ENCODE measurements around the gene OR4D6.
"Not testable (repeated sequence)": the region's sequence is repeated elsewhere in the genome, so short reads cannot be mapped to it uniquely, and the experiment has no call there.

OR4D6 gene

DNA sequence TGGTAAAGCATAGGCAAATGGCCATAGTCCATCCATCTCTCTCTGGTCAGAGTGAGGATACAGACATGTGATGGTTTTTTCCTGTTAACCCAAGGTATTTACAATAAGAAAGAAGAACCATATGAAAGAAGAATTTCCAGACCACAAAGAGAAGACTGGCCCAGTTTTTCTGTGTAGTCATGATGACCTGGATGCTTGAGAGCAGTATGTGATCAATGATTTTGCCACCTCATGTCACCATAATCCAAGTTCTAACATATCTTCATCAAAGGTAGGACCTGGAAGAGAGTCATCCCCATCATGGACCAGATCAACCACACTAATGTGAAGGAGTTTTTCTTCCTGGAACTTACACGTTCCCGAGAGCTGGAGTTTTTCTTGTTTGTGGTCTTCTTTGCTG, at the start of gene OR4D6:
Gene OR4D6 (plus strand): TSS at position 301 of the 400 bp plus-strand sequence. CDS start 0 bp downstream, at position 301.
- DNase-seq, result no peak

DNA sequence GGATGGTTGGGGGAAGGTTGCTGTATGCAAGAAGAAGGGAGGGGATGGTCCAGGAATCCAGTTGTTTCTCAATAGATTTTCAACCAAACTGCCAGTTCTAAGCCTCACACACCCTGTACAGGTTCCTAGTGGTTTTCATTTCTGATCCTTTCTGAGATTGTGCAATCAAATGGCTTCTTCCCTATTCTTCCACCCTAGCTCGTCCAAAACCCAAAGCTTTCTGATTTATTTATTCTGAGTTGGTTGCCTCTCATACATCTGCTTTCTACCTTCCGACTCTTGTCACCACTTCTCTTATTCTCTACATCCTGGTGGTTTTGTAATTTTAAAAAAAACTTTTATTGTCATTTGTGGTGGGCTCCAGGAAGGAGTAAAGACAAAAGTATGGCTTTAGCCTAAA, 43.1 kb upstream of the OR4D6 start:
- no peak for DNase-seq

DNA sequence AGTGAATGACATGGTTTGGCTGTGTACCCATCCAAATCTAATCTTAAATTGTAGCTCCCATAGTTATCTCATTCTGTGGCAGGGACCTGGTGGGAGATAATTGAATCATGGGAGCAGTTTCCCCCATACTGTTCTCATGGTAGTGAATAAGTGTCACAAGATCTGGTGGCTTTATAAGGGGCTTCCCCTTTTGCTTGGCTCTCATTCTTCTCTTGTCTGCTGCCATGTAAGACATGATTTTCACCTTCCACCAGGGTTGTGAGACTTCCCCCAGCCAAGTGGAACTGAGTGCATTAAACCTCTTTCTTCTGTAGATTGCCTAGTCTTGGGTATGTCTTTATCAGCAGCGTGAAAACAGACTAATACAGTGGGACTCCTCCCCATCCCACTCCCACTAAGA, 41.6 kb upstream of the OR4D6 start:
- DNase-seq, result no peak

DNA sequence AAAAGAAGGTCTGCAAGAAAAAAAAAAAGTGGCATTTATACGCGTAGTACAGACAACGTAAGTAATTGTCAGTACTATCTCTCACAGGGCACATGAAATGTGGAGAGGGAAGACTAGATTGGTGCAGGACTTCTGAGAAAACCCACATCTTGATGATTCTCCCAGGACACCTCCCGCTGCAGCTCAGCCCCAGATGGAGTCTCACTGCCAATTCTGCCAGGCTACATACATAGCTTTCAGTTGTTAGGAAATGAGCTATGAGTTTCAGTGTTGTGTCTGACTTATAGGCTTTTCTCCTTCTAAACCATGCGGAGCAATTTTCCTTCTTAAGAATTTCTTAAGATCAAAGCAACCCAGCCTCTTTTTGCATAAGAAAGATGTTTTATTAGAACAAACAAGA, 40.1 kb upstream of the OR4D6 start:
- no peak for DNase-seq

DNA sequence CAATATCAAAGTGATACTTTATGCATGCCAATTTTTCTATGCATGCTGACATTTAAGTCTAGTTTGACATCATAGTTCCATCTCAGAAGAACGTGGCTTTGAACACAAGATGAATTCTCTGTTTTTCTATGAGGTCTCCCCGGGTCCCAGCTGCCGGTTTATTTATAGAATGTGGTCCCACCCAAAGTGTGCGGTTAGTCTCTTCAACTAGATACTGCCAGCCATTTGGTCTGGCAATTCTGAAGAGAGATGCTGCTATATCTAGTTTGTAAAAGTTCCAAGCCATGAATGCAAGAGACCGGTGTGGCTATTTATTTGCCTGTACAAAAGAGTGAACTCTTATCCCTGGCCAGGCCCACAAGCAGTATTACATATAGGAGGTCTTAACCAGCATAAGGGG, 39.7 kb upstream of the OR4D6 start:
- DNase-seq, result no peak

DNA sequence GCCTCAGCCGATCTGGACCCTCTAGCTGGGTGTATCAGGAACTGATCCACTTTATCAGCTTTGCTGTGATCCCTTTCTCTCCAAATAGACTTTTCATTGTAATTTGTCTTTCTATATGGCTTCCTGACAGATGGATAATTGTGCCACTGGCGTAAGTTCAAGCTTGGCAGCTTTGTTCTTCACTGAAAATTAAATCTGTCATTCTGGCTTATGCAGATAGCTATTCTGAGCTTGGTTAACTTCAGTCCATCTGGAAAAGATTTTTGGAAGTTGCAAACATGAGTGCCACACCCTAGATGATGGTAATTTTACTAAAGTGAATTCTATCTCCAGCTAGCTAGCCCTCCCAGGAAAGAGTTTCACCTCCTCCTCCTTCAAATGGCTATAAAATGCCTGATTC, 38.6 kb upstream of the OR4D6 start:
- no peak for DNase-seq

DNA sequence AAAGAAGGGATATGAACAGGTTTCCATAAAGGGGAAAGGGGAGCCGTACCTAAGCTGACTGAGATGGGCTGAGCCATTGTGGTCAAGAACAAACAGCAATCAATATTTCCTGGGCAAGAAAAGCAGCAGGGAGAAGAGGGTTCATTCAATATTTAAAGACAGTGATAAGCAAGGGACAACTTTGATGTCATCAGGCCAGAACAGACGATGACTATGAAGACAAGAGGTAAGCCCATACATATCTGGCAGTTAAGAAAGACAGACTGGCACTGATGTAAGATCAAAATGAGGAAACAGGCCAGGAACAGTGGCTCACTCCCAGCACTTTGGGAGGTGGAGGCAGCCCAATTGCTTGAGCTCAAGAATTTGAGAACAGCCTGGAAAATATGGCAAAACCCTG, 32.9 kb upstream of the OR4D6 start:
- DNase-seq, result no peak

DNA sequence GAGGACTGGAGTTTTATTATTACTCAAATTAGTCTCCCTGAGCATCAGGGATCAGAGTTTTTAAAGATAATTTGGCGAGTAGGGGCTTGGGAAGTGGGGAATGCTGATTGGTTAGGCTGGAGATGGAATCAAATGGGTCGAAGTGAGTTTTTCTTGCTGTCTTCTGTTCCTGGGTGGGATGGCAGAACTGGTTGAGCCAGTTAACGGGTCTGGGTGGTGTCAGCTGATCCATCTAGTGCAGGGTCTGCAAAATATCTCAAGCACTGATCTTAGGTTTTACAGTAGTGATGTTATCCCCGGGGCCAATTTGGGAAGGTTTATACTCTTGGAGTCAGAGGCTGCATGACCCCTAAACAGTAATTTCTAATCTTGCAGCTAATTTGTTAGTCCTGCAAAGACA, 31.6 kb upstream of the OR4D6 start:
- no peak for DNase-seq

DNA sequence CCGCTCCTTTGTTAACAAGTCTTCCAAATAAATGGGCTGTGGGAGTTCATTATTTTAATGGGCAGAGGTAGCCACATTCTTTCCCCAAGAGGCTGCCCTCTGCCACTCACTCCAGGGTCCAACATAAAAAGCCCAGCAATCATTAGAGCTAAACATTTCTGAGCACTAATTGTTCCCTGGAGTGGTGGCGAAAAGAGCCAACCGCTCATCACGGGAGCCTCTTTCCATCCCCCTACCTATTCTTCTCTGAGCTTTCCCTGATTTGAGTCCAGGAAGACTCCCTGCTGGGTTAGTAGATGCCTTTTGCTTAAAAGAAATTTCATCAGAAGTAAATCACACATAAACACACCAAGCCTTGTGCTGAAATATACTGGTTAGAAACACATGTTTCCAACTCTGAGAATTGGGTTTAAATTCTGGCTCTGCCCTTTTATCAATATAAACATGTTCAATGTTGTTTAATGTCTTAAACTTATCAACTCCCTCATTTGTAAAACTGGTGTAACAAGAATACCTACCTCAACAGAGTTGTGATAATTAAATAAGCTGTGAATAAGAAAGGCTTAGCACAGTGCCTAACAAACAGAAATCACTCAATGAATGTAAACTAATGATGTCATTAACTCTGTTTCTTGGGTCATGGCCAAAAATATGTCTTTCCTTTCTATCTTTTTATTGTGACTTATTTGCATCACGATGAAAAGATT, 30.2 kb upstream of the OR4D6 start, which contains the start of gene OR5A2:
Gene OR5A2 (minus strand): TSS at position 53 of the 707 bp plus-strand sequence. CDS start 3,460 bp downstream, outside the sequence.
- DNase-seq, result no peak

DNA sequence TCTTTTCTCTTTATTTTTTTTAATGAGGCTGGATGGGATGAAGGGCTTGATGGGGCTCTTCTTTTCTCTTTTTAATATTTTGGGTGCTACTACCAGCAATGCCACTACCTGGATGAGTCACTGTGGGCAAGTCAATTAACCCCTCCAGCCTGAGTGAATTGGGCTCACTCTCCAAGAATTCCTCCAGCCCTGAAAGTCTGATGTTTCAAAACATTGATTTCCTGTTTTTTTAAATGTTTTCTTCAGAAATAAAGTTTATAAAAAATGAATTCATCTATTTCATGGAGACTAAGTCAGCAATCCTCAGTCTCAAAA, 29.7 kb upstream of the OR4D6 start:
- DNase-seq, result no peak

DNA sequence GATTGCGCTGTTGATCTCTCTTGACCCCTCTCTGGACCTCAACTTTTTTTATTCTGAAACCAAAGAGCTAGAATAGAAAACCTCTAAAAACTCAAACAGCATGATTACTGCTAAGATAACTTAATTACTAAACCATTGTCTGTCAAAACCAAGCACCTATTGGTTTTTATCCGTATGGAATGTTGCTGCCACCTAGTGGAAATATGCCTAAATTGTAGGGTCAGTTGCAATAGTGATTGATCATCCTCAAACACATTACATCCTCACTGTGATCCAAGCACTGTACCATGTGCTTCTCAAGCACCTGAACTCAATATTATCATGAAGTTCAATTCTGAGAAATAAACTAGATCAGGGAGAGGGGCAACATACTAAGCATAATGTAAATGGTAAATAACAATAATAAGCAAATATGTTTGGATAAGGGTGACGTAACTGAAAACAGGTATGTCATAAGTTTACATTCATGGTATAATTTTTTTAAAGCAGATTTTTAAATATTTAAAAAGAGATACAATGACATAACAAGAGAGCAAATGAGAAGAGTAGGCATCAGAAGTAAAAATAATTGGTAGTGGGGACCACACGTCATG, 26.7 kb upstream of the OR4D6 start:
- peak; percentile 70 for DNase-seq

DNA sequence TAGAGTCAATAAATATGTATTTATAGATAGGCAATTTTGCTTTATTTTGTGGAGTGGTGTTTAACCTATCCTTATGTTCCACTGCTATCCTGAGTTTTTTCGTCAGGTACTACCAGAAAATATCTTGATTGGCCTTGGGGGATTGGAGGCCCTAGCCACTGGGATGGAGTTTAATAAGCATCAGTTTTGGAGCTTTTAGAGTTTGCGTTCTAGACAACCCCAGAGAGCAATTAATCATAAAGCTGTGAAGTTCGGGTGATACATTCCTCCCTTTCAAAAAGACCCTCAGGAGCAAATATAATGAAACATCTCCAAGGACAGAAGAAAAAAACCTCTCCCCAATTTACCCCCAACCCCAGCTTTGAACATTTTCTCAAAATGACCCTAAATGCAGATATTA, 20.6 kb upstream of the OR4D6 start, which contains the start of gene OR5A1:
Gene OR5A1 (plus strand): TSS at position 301 of the 400 bp plus-strand sequence. CDS start 6,700 bp downstream, outside the sequence.
- DNase-seq, result no peak

DNA sequence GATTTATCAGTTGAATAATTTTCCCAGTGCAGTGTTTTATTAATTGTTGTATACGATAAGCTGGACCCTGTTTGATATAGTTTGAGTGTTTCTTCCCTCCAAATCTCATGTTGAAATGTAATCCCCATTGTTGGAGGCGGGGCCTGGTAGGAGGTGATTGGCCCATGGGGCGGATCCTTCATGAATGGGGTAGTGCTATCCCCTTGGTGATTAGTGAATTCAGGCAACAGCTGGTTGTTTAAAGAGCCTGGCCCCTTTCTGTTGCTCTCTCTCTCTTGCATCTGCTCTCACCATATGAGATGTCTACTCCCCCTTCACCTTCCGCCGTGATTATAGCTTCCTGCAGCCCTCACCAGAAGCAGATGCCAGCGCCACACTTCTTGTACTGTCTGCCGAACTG, 19.0 kb upstream of the OR4D6 start:
- no peak for DNase-seq

DNA sequence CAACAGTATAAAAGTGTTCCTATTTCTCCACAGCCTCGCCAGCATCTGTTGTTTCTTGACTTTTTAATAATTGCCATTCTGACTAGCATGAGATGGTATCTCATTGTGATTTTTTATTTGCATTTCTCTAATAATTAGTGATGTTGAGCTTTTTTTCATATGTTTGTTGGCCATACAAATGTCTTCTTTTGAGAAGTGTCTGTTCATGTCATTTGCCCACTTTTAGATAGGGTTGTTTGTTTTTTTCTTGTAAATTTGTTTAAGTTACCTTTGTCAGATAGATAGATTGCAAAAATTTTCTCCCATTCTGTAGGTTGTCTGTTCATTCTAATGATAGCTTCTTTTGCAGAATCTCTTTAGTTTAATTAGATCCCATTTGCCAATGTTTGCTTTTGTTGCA, 11.1 kb upstream of the OR4D6 start:
- not testable (repeated sequence) for DNase-seq

DNA sequence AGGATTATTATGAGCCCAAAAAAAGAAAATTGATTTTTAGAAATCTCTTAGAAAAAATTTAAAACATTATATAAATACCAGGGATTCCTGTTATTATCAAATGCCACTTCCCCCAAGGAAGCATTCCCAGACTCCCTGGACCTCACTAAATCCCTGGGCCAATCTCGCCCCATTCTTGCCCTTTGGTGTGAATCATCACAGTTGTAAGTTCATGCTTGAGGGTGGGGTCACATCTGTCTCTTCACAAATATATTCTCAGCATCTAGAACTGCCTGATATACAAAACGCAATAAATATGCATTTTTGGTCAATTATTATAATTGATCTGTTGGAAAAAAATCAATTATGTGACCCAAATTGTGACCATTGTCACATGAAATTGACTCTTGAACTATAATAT, 8.3 kb upstream of the OR4D6 start:
- no peak for DNase-seq

DNA sequence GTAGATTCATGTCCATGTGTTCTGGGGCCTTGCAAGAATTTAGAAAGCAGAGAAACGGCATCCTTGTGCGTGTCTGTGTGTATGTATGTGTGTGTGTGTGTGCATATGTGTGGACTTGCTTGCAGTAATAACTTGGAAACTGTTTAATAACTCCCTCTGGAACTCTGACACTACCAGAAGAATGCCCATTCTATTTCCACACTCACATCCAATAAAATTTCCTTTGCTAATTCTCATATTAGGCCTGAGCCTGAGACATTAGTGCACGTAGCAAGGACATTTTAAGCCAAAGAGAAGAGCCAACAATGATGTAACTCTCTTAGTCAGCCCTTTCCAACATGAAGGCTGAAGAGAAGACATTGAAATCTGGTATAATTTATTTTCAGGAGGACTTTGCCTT, 3.2 kb downstream of the OR4D6 start:
- no peak for DNase-seq

DNA sequence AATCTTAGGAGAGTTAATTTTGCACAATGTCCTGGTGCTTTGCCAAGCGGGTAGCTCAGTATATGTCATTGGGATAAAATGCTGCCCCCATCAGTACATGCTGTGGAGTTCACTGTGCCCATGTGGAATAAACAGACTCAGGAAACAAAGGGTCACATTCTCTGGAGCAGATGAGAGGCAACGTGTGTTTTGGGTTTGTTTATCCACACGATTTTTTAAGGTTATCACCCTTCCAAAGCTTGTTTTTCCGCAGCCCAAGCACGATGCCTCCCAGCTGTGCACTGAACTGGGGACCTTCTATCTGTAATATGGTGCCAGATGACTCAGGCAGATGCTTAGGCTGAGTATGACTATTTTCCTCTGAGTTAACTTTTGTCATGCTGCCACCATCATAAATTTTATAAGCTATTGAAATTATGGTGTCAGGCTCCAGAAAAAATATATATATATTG, 6.5 kb downstream of the OR4D6 start:
- DNase-seq, result no peak

DNA sequence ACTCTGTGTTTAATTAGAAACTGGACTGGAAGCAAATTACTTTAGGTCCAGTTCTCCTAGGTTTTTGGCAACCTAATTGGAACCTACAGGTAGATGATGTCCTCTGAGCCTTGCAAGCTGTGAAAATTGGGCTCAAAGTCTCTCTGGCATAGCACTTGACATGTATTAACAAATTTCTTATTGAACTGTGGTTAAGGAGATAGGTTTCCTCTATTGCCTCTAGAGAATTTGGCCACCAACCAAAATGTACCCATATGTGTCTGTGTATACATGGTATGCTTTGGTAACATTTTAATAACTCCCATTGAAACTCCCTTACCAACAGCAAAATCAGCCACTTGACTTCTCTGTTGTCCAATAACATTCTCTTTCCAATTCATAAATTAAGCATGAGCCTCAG, 16.3 kb downstream of the OR4D6 start, which contains the start of gene OR4D10:
Gene OR4D10 (plus strand): TSS at position 301 of the 400 bp plus-strand sequence. CDS start 4,115 bp downstream, outside the sequence.
- no peak for DNase-seq

DNA sequence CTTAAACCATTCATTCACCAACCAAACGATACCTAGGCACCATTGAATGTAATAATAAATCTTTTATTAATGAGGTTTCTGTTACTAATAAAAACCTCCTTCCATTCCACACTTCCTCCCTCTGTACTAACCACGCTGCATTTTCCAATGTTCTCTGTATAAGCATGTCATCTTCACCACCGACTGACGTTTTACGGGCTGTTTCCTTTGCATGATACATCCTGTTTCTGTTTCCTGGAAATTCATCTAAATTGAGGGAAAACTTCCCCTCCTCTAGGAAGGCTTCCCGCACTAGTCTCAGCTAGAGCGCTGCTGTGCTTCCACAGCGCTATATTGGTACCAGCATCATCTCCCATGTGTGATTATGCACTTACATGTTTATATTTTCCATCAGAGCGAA, 18.4 kb downstream of the OR4D6 start:
- no peak for DNase-seq

DNA sequence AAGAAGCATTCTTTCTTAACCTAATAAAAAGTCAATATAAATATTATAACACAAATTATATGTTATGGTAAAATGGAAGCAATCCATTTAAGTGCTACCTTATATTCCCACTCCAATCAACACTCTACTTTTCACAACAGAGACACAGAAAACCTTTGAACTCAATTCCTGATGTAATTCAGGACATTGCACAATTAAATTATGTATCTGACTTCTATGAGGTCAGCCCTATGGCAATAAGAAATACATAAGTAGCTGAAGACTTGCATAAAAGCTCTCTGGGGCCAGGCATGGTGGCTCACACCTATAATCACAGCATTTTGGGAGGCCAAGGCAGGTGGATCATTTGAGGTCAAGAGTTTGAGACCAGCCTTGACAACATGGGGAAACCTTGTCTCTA, 23.1 kb downstream of the OR4D6 start:
- no peak for DNase-seq

DNA sequence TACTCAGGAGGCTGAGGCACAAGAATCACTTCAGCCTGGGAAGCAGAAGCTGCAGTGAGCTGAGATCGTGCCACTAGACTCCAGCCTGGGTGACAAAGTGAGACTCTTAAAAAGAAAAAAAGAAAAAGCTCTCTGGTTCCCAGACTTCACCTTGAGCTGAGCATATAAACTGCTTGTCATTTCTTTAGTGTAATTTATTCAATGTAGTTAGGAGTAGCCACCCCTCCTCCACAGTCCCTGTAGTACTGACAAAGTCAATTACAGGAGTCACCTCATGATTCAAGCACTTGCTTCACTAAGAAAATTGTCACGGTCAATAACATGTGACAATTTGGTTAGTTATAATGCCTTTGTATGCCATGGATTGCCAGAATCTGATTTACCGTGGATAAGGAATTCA, 23.6 kb downstream of the OR4D6 start:
- DNase-seq, result no peak

DNA sequence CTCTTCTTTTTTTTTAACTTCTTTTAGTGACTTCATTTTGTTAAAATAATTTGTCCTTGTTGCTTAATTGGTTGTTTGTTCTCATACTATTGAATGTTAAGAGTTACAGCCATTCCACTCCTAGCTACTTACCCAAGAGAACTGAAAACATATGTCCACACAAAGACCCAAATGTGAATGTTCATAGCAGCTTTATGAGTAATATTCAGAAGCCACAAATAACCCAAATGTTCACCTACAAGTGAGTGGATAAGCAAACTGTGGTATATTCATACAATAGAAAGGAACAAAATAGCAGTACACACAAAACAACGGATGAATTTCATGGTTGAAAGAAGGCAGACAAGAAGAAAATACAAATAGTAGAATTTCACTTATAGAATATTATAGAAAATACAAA, 45.2 kb downstream of the OR4D6 start:
- no peak for DNase-seq

DNA sequence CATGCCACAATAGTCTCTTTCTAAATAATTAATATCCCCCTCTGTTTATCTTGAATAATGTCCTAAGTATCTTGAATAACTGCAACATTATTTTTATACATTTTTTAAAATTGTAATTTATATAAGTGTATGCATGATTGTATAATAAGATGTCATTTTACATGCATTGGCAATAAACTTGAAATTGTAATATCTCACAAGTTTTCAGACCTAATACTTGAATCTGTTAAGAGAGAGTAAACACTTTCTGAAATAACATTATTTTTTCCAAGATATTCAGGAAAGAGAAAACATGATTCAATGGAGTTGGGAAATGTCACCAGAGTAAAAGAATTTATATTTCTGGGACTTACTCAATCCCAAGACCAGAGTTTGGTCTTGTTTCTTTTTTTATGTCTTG, 46.5 kb downstream of the OR4D6 start, which contains the start of gene OR4D11:
Gene OR4D11 (plus strand): TSS at position 301 of the 400 bp plus-strand sequence. CDS start 0 bp downstream, at position 301.
- DNase-seq, result no peak
